ENCODE data around the gene RAP1A.

Gene RAP1A

DNA sequence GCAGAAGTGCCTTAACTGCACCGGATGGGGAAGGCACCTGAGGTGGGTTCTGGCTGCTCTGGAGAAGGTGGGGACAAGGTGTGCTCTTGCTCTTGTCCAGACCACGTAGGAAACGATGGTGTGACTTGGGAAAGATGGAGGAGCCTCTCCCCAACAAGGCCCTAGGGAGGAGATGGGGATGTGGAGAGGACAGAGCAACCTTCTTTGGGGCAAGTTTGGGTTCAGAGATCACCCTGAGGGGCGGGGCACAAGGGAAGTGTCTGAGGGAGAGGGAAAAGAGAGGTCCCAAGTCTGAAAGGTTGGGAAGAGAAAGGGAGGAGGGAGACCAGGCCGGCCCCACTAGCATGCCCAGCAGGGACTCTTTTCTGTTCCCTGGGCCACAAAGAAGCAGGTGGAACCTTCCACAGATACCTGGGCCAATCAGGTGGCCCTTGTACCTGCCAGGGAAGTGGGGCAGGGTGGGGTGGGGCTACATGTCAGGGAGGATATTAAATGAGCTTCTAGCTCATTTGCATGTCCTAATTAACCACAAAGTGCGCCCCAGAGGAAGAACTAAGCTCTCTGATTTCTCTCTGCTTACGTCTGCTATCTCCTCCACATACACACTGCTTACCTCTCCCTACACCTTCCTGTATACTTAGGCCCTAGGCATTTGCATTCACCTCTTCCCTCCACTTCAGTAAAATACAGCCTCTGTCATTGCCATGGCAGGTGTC lies 103.7 kb downstream of the RAP1A start:
- H3K27ac ChIP-seq, result no peak overlapping the region
- in situ Hi-C loops (cut with HindIII; ENCODE audit: low pct_ligation_motif_present, low sequenced_read_pairs), result no loop called here

DNA sequence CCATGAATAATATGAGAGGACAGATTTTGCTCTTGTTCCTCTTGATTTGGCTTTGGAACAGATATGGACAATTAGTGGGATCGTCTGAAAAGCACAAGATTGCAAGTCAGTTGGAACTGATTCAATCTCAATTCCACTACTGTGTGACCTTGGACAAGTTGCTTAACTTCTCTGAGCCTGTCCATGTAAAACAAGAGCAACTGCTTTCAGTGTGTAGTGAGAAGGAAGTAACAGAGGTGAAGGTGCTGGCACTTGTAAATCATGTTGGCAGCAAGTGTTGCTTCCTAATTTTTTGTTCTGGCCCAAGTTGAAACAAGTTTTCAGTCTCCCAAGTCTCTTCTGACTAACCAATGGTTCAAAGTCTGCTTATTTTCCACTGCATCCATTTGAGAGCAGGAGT lies 104.3 kb downstream of the RAP1A start:
- TF ChIP-seq, protein P1, sequence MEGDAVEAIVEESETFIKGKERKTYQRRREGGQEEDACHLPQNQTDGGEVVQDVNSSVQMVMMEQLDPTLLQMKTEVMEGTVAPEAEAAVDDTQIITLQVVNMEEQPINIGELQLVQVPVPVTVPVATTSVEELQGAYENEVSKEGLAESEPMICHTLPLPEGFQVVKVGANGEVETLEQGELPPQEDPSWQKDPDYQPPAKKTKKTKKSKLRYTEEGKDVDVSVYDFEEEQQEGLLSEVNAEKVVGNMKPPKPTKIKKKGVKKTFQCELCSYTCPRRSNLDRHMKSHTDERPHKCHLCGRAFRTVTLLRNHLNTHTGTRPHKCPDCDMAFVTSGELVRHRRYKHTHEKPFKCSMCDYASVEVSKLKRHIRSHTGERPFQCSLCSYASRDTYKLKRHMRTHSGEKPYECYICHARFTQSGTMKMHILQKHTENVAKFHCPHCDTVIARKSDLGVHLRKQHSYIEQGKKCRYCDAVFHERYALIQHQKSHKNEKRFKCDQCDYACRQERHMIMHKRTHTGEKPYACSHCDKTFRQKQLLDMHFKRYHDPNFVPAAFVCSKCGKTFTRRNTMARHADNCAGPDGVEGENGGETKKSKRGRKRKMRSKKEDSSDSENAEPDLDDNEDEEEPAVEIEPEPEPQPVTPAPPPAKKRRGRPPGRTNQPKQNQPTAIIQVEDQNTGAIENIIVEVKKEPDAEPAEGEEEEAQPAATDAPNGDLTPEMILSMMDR (IDR thresholded peaks at IDR 0.05; ENCODE audit: low read depth, low read length, missing control alignments), result no peak
- H3K4me3 ChIP-seq (ENCODE audit: low read depth, low read length), result no peak overlapping the region
- no peak overlapping the region for H3K27ac ChIP-seq
- no peaks in the 10 kb centered on the region for H3K27me3 ChIP-seq (replicated peaks)
- in situ Hi-C loops (cut with HindIII; ENCODE audit: low pct_ligation_motif_present, low sequenced_read_pairs), result no loop called here
- no peak for DNase-seq
- H3K36me3 ChIP-seq (replicated peaks), result no peaks in the 10 kb centered on the region

More for the DNA sequence above, 103.7 kb downstream of the RAP1A start:
- no peak for DNase-seq
- Histone ChIP-seq H3K4me3 (ENCODE audit: low read depth, low read length) (no peak overlapping the region), H3K36me3 (replicated peaks) (no peaks in the 10 kb centered on the region), H3K27me3 (replicated peaks) (no peaks in the 10 kb centered on the region)
- TF ChIP-seq, protein P1 (IDR thresholded peaks at IDR 0.05; ENCODE audit: low read depth, low read length, missing control alignments), result no peak

DNA sequence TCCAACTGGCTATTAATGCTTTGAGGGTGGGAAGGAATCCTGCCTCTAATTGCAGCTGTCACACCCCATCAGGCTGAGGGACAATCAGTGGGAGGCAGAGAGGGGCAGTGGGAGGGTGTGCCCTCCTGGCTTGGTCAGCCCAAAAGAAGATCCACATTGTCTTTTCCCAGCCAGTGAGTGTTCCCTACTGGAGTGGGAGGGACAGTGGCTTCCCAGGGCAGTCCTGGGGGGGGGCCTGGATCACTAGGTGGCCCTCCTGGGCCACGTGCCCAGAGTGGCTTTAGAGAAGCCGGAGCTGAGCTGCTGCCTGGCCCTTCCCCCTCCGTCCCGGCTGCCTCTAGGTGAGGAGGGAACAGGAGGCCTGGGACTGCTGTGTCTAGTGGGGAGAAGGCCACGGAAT lies 105.6 kb downstream of the RAP1A start:
- in situ Hi-C loops (cut with HindIII; ENCODE audit: low pct_ligation_motif_present, low sequenced_read_pairs), result no loop called here
- no peaks in the 10 kb centered on the region for H3K36me3 ChIP-seq (replicated peaks)
- TF ChIP-seq, protein P1 (IDR thresholded peaks at IDR 0.05; ENCODE audit: low read depth, low read length, missing control alignments), result no peak
- H3K27ac ChIP-seq, result no peak overlapping the region
- no peaks in the 10 kb centered on the region for H3K27me3 ChIP-seq (replicated peaks)
- DNase-seq, result no peak
- H3K4me3 ChIP-seq (ENCODE audit: low read depth, low read length), result no peak overlapping the region

DNA sequence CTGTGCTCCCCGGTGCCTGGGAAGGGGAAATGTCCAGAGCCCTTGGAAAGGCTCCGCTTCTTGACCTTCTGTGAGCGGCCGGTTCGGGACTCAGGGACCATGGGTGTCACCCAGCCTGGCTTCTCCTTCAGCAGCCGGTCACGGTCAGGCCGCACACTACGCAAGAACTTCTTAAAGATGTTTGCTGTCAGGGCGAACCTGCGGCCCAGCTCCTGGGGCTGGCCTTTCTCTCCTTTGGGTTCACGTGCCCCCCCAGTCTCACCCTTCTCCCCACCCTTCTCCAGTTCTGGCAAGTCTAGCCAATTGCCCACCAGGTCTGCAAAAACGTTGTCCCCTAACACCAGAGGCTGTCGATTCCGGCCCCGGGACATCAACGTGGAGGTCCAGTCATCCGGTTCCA lies 107.5 kb downstream of the RAP1A start:
- Histone ChIP-seq H3K27me3 (replicated peaks) (no peaks in the 10 kb centered on the region), H3K27ac (no peak overlapping the region), H3K36me3 (replicated peaks) (no peaks in the 10 kb centered on the region), H3K4me3 (ENCODE audit: low read depth, low read length) (no peak overlapping the region)
- DNase-seq, result no peak
- TF ChIP-seq, protein P1 (IDR thresholded peaks at IDR 0.05; ENCODE audit: low read depth, low read length, missing control alignments), result no peak
- in situ Hi-C loops (cut with HindIII; ENCODE audit: low pct_ligation_motif_present, low sequenced_read_pairs), result no loop called here

DNA sequence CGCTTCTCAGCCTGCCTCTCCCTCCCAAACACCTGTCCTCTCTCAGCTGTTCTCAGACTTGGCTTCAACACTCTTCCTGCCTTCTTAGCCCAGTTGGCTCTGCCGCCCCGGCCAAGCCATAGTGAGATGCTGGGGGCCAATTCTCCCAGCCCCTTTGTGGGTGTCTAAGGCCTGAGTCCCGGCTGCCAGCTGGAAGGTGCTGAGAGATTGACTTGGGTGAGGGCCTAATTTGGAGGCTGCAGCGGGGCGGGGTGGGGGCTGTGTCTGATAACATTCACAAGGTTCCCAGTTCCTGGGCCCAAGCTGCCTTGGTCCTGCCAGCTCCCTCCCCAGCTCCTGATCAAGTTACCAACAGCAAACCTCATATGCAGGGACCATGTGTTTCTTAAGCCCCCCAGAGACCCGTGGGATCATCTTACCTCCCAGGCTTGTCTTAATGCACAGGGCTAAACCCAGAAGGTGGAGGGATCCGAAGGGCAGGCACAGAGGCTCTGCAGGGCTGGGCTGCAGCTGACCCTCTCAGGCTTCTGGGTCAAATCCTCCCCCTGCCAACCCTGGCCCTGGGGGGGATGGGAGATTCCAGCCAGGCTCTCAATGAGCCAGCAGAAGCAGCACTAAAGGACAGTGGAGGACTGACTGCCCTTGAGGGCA lies 109.8 kb downstream of the RAP1A start:
- in situ Hi-C loops (cut with HindIII; ENCODE audit: low pct_ligation_motif_present, low sequenced_read_pairs), result no loop called here
- TF ChIP-seq, protein P1 (IDR thresholded peaks at IDR 0.05; ENCODE audit: low read depth, low read length, missing control alignments), result no peak
- H3K27me3 ChIP-seq (replicated peaks), result no peaks in the 10 kb centered on the region
- no peaks in the 10 kb centered on the region for H3K36me3 ChIP-seq (replicated peaks)
- no peak for DNase-seq
- H3K4me3 ChIP-seq (ENCODE audit: low read depth, low read length), result no peak overlapping the region
- no peak overlapping the region for H3K27ac ChIP-seq
